IPS DF 4.7 (cell line): ENCODE results near the gene TMEM139.

Experiments used
- DNase-seq: peaks from one replicate; pipeline ENCODE4 v3.0.0-alpha.2; 2013; ENCODE audit warnings: low spot score; ENCODE audit errors: extremely low read depth

The TMEM139 gene

GRCh38 chr7:143284591-143285469 is at the start of gene TMEM139:
Gene TMEM139, plus strand, starts transcription at chr7:143284958. Its CDS starts 1,000 bp downstream, at chr7:143285958.
- no peak for DNase-seq

- no peak for DNase-seq
Measured at GRCh38 chr7:143235561-143235960, 49.2 kb upstream of the TMEM139 start.

GRCh38 chr7:143236408-143236990 is 48.3 kb upstream of the TMEM139 start:
- DNase-seq: no peak

- DNase-seq: no peak
Measured at GRCh38 chr7:143237366-143237765, 47.4 kb upstream of the TMEM139 start.

GRCh38 chr7:143238289-143238980 is 46.3 kb upstream of the TMEM139 start:
- no peak for DNase-seq

- no peak for DNase-seq
Measured at GRCh38 chr7:143239813-143240212, 44.9 kb upstream of the TMEM139 start.

GRCh38 chr7:143240291-143241168 is 44.2 kb upstream of the TMEM139 start:
- peak; percentile 33 for DNase-seq

- no peak for DNase-seq
Measured at GRCh38 chr7:143242306-143242705, 42.5 kb upstream of the TMEM139 start.

- DNase-seq: no peak
Measured at GRCh38 chr7:143243111-143243510, 41.6 kb upstream of the TMEM139 start.

- no peak for DNase-seq
Measured at GRCh38 chr7:143243614-143244013, 41.1 kb upstream of the TMEM139 start.

GRCh38 chr7:143244321-143244720 is 40.4 kb upstream of the TMEM139 start:
- no peak for DNase-seq

- DNase-seq: no peak
Measured at GRCh38 chr7:143245123-143245522, 39.6 kb upstream of the TMEM139 start.

- no peak for DNase-seq
Measured at GRCh38 chr7:143247372-143247771, 37.4 kb upstream of the TMEM139 start.

- DNase-seq: no peak
Measured at GRCh38 chr7:143248761-143249354, 35.9 kb upstream of the TMEM139 start.

GRCh38 chr7:143250199-143250598 is 34.6 kb upstream of the TMEM139 start:
- DNase-seq: no peak

GRCh38 chr7:143250822-143251221 is 33.9 kb upstream of the TMEM139 start:
- no peak for DNase-seq

- DNase-seq: no peak
Measured at GRCh38 chr7:143252006-143252405, 32.8 kb upstream of the TMEM139 start.

- DNase-seq: no peak
Measured at GRCh38 chr7:143255564-143255963, 29.2 kb upstream of the TMEM139 start.

- no peak for DNase-seq
Measured at GRCh38 chr7:143256325-143256724, 28.4 kb upstream of the TMEM139 start.

- DNase-seq: no peak
Measured at GRCh38 chr7:143256932-143257331, 27.8 kb upstream of the TMEM139 start.

GRCh38 chr7:143257501-143257900 is 27.3 kb upstream of the TMEM139 start:
- DNase-seq: no peak
